ENCODE results near the gene LRRC23. TPM values are rescaled to one million over a fixed set of nuclear protein-coding genes. Genes with fewer than 3 reads are reported as not detected.

LRRC23 gene
- total and polyA plus RNA-seq, 4 donors: 29.6 to 61.0 (median 42.1) TPM

DNA sequence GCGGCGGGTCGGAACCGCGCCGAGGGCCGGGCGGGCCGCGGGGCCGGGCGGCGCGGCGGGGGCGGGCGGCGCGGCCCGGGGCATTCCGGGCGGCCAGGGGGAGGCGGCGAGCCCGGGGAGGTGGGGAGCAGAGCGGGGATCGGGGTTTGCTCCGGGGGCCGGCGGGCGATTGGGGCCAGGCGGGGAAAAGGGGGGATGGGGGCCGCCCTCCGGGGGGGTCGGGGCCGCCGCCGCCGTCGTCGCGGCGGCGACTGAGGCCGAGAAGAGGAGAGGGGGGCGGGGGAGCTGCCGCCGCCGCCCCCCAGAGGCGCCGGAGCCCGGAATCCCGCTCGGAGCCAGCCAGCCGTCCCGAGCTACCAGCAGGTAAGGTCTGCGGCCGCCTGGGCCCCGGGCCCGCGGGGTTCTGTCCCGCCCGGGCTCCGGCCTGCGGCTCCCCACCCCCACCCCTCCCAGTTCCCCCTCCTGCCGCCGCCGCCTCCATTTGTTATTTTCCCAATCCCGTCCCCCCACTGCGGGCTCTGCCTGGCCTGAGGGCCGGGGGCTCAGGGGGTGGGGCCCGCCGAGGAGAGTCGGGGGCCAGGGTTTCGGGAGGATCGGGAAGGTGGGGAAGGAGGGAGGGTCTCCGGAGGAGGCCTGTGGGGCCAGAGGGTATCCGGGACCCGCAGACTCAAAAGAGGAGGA is 23.5 kb downstream of the LRRC23 start:
- Histone ChIP-seq H3K27me3 (ENCODE audit: control insufficient read depth in 3 of 3, insufficient read depth in 3 of 3, low read length in 2 of 3) (no peaks in the 10 kb centered on the region), H3K9me3 (ENCODE audit: control insufficient read depth in 4 of 4, insufficient read depth in 3 of 4, low read length in 3 of 4) (no peaks in the 10 kb centered on the region), H3K4me1 (ENCODE audit: control insufficient read depth in 5 of 5, insufficient read depth in 5 of 5, low read length in 5 of 5) (peaks cover 12 to 50% (median 28%) of the 10 kb centered on the region in 5 donors), H3K4me3 (peak overlapping the region; percentile 68), H3K9ac (ENCODE audit: insufficient read depth in 1 of 2, low read length in 2 of 2) (peak overlapping the region; percentile 78 to 89), H3K27ac (ENCODE audit: low read depth in 1 of 2, low read length in 1 of 2) (peak overlapping the region; percentile 84 to 89), H3K36me3 (ENCODE audit: control insufficient read depth in 4 of 4, insufficient read depth in 4 of 4, low read length in 4 of 4) (peaks cover 0 to 6% (median 0%) of the 10 kb centered on the region in 4 donors)
- ATAC-seq (ENCODE audit: insufficient read depth, low FRiP score) (no peak), DNase-seq (peak in 1 of 3 donors; percentile 39)
- TF ChIP-seq, protein P1, sequence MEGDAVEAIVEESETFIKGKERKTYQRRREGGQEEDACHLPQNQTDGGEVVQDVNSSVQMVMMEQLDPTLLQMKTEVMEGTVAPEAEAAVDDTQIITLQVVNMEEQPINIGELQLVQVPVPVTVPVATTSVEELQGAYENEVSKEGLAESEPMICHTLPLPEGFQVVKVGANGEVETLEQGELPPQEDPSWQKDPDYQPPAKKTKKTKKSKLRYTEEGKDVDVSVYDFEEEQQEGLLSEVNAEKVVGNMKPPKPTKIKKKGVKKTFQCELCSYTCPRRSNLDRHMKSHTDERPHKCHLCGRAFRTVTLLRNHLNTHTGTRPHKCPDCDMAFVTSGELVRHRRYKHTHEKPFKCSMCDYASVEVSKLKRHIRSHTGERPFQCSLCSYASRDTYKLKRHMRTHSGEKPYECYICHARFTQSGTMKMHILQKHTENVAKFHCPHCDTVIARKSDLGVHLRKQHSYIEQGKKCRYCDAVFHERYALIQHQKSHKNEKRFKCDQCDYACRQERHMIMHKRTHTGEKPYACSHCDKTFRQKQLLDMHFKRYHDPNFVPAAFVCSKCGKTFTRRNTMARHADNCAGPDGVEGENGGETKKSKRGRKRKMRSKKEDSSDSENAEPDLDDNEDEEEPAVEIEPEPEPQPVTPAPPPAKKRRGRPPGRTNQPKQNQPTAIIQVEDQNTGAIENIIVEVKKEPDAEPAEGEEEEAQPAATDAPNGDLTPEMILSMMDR (IDR thresholded peaks at IDR 0.05; ENCODE audit: control extremely low read depth, extremely low read depth): no peak
- WGBS, 2 donors: 1 to 2% methylated on average over 23 to 78 of the region's 79 CpGs

DNA sequence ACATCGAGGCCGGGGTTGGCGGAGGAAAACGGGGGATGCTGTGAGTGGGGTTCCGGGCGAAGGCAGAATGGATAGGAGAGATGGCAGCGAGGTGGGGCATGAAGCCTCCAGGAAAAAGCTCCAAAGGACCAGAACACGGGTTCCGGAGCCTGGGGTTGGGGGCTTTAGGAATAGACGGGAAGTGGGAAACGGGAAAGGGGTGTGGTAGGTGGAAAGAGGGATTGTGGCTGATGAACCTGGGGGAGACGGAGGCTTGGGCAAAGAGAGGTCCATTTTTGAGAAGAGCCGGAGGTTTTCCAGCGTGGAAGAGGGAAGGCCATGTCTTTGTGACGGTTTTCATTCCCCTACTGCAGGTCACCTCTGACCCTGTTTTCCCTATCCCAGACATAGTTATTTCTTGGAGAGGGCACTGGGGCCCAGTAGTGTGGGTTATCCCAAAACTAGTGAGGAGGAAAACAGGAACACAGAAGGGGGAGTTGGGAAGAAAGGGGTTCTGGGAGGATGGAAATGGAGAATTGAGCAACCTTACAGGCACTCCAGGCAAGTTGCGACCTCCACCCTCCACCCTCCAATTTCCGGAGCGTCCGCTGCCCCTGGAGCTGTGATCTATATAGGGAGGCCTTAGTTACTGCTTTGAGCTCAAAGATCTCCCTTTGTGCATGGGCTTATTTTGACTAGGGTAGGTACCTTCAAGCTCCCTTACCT is 24.2 kb downstream of the LRRC23 start:
- no peak for ATAC-seq (ENCODE audit: insufficient read depth, low FRiP score)
- Histone ChIP-seq H3K36me3 (ENCODE audit: control insufficient read depth in 4 of 4, insufficient read depth in 4 of 4, low read length in 4 of 4) (peaks cover 0 to 9% (median 3%) of the 10 kb centered on the region in 4 donors), H3K4me1 (ENCODE audit: control insufficient read depth in 5 of 5, insufficient read depth in 5 of 5, low read length in 5 of 5) (peaks cover 16 to 56% (median 29%) of the 10 kb centered on the region in 5 donors), H3K27ac (ENCODE audit: low read depth in 1 of 2, low read length in 1 of 2) (peak overlapping the region; percentile 84 to 89), H3K9ac (ENCODE audit: insufficient read depth in 1 of 2, low read length in 2 of 2) (peak overlapping the region; percentile 78 to 89), H3K27me3 (ENCODE audit: control insufficient read depth in 3 of 3, insufficient read depth in 3 of 3, low read length in 2 of 3) (no peaks in the 10 kb centered on the region), H3K4me3 (peak overlapping the region; percentile 56), H3K9me3 (ENCODE audit: control insufficient read depth in 4 of 4, insufficient read depth in 3 of 4, low read length in 3 of 4) (no peaks in the 10 kb centered on the region)
- 10 to 18% methylated on average over 19 of the region's 19 CpGs for WGBS, 2 donors
- TF ChIP-seq, protein P1 (IDR thresholded peaks at IDR 0.05; ENCODE audit: control extremely low read depth, extremely low read depth): no peak
- DNase-seq: peak in 1 of 3 donors; percentile 34

- Histone ChIP-seq H3K27me3 (ENCODE audit: control insufficient read depth in 3 of 3, insufficient read depth in 3 of 3, low read length in 2 of 3) (no peaks in the 10 kb centered on the region), H3K4me3 (peak overlapping the region; percentile 56), H3K27ac (ENCODE audit: low read depth in 1 of 2, low read length in 1 of 2) (peak overlapping the region; percentile 84 to 89), H3K9ac (ENCODE audit: insufficient read depth in 1 of 2, low read length in 2 of 2) (peak overlapping the region; percentile 78 to 89), H3K36me3 (ENCODE audit: control insufficient read depth in 4 of 4, insufficient read depth in 4 of 4, low read length in 4 of 4) (peaks cover 0 to 17% (median 9%) of the 10 kb centered on the region in 4 donors), H3K9me3 (ENCODE audit: control insufficient read depth in 4 of 4, insufficient read depth in 3 of 4, low read length in 3 of 4) (no peaks in the 10 kb centered on the region), H3K4me1 (ENCODE audit: control insufficient read depth in 5 of 5, insufficient read depth in 5 of 5, low read length in 5 of 5) (peaks cover 18 to 53% (median 27%) of the 10 kb centered on the region in 5 donors)
- TF ChIP-seq, protein P1 (IDR thresholded peaks at IDR 0.05; ENCODE audit: control extremely low read depth, extremely low read depth): no peak
- no peak for ATAC-seq (ENCODE audit: insufficient read depth, low FRiP score)
- 49 to 72% methylated on average over 7 of the region's 7 CpGs for WGBS, 2 donors
- no peak for DNase-seq
Measured at GRCh38 chr12:6929466-6930452, 25.1 kb downstream of the LRRC23 start.

Measured in lung (tissue), 12 donors.